ENCODE data around the gene ZNF830. TPM values are rescaled to one million over a fixed set of nuclear protein-coding genes. Genes with fewer than 3 reads are reported as not detected.

Gene ZNF830
- total and polyA plus RNA-seq, 10 donors: 13.2 to 23.7 (median 18.2) TPM

DNA sequence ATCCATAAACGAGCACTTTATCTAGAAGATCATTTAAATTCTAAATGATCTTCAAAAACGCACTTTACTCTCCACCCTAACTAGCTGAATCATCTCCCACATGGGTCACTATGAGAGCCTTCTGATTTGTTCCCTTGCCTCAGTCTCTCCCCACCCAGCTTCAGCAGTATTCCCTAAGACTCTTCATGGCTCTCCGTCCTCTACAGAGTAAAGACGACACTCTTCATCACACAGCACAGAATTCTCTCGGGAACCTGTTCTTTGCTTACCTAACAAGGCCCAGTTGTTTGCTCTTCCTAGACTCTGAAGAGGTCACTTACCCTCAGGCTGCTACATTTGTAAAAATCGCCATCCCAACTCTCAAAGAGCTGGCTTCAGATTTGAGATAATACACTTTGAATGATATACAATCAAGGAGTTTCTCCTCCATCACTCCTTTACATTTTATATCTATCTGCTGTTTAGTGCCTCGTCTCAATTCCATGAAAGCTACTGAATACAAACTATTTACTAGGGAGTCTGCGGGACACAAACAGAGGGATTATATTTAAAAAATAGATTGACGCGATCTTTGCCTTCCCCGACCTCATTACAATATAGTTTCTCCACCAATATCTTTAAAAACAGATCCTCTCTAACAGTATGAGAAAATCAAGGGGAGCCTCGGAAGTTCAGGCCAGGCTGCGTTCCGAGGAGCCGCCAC, 18.5 kb downstream of the ZNF830 start:
- Histone ChIP-seq H3K9me3 (no peaks in the 10 kb centered on the region), H3K4me1 (peaks cover 12 to 53% (median 41%) of the 10 kb centered on the region in 6 donors), H3K36me3 (peaks cover 0 to 18% (median 4%) of the 10 kb centered on the region in 6 donors), H3K4me3 (peak overlapping the region; percentile 72 to 92 (median 87)), H3K27me3 (replicated peaks in 1 of 7) (no peaks in the 10 kb centered on the region), H3K27ac (peak overlapping the region; percentile 90 to 100 (median 99))
- no peak for DNase-seq
- TF ChIP-seq POLR2AphosphoS5 (IDR thresholded peaks at IDR 0.05): no peak
- TF ChIP-seq, protein P1, sequence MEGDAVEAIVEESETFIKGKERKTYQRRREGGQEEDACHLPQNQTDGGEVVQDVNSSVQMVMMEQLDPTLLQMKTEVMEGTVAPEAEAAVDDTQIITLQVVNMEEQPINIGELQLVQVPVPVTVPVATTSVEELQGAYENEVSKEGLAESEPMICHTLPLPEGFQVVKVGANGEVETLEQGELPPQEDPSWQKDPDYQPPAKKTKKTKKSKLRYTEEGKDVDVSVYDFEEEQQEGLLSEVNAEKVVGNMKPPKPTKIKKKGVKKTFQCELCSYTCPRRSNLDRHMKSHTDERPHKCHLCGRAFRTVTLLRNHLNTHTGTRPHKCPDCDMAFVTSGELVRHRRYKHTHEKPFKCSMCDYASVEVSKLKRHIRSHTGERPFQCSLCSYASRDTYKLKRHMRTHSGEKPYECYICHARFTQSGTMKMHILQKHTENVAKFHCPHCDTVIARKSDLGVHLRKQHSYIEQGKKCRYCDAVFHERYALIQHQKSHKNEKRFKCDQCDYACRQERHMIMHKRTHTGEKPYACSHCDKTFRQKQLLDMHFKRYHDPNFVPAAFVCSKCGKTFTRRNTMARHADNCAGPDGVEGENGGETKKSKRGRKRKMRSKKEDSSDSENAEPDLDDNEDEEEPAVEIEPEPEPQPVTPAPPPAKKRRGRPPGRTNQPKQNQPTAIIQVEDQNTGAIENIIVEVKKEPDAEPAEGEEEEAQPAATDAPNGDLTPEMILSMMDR (IDR thresholded peaks at IDR 0.05 in 8 of 11, conservative IDR thresholded peaks at IDR 0.05 in 3 of 11): no peak
- TF ChIP-seq POLR2A (IDR thresholded peaks at IDR 0.05): peak in 1 of 3 donors; percentile 2
- intact Hi-C loops (cut with DNase I; ENCODE audit: low total_unique reads): no loop called here
- 23 to 27% (median 26%) methylated on average over 15 of the region's 15 CpGs for WGBS, 5 donors

DNA sequence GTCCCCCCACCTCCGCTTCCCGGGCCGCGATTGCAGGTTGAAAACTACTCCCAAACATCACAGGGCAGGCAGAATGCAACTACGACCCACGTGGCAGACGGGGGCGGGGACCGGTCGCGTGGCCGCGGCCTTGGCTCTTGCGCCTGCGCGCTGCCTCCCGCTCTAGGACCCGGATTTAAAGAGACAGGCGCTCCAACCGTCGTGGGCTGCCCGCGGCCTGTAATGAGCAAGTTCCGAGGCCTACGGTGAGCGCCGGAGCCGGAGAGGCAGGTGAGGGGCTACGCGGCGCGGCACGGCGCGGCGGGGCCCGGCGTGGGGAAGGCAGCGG, 19.0 kb downstream of the ZNF830 start, which contains the start of gene LIG3:
Gene LIG3, plus strand, starts transcription at position 160 of the 328 bp plus-strand sequence. CDS start 2,494 bp downstream, outside the sequence.
- Histone ChIP-seq H3K9me3 (no peaks in the 10 kb centered on the region), H3K4me1 (peaks cover 12 to 58% (median 43%) of the 10 kb centered on the region in 6 donors), H3K36me3 (peaks cover 0 to 23% (median 4%) of the 10 kb centered on the region in 6 donors), H3K27ac (peak within 1 kb of the TSS; percentile 90 to 100 (median 99)), H3K27me3 (replicated peaks in 1 of 7) (no peaks in the 10 kb centered on the region), H3K4me3 (peak within 1 kb of the TSS; percentile 72 to 92 (median 87))
- intact Hi-C loops (cut with DNase I; ENCODE audit: low total_unique reads): no loop called here
- TF ChIP-seq, protein P1 (IDR thresholded peaks at IDR 0.05 in 8 of 11, conservative IDR thresholded peaks at IDR 0.05 in 3 of 11): no peak
- TF ChIP-seq POLR2A (IDR thresholded peaks at IDR 0.05): peak in 1 of 3 donors; percentile 56
- peak; percentile 88 to 90 (median 90) for TF ChIP-seq POLR2AphosphoS5 (IDR thresholded peaks at IDR 0.05)
- DNase-seq: peak; percentile 97
- WGBS, 5 donors: 0 to 1% (median 0%) methylated on average over 13 to 39 of the region's 39 CpGs

DNA sequence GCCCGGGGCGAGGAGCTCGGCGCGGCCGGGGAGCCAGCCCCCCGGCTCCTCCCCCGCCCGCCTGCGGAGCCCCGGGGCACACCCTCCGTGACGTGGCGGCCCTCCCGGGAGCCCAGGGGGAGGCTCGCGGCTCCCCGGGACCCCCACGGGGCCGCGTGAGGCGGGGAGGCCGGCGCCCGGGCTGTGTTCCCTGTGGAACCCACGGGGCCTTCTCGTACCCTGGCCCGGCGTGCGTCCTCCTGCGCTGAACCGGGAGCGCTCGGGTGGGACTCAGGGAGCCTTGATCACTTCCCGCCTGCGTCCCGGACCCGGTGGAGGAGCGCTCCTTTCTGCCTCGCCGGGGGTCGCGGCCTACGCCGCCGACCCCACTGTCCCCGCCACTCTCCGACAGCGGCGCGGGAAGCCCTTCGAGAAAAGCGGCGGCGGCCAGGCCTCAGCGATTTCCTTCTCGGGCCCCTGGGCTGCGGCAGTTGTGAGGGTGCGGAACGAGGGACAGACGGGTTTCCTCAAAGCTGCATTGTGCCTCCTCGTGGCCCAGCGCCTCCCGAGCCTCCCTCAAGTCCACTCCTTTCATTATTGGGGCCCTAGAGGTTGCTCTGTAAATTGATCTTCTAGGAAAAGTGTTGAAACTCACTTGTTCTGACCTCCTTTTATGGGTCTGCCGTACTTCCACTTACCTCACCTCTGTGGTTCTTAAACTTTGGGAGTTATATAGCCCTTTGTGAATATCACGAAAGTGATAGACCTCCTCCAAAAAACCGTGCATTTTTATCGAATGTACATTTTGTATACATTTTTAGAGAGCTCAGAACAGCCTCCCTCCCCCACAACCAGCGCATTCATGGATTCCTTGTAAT, 19.6 kb downstream of the ZNF830 start:
- TF ChIP-seq, protein P1 (IDR thresholded peaks at IDR 0.05 in 8 of 11, conservative IDR thresholded peaks at IDR 0.05 in 3 of 11): peak in 9 of 11 experiments; percentile 29 to 55 (median 46)
- TF ChIP-seq POLR2AphosphoS5 (IDR thresholded peaks at IDR 0.05) (peak; percentile 68 to 86 (median 77)), POLR2A (IDR thresholded peaks at IDR 0.05) (peak in 1 of 3 donors; percentile 66)
- peaks cover 12 to 64% (median 44%) of the 10 kb centered on the region in 6 donors for H3K4me1 ChIP-seq
- peaks cover 0 to 28% (median 5%) of the 10 kb centered on the region in 6 donors for H3K36me3 ChIP-seq
- intact Hi-C loops (cut with DNase I; ENCODE audit: low total_unique reads): no loop called here
- DNase-seq: peak; percentile 95
- H3K27ac ChIP-seq: peak overlapping the region; percentile 90 to 100 (median 99)
- H3K27me3 ChIP-seq (replicated peaks in 1 of 7): no peaks in the 10 kb centered on the region
- peak overlapping the region; percentile 72 to 92 (median 87) for H3K4me3 ChIP-seq
- no peaks in the 10 kb centered on the region for H3K9me3 ChIP-seq
- WGBS, 5 donors: 0 to 1% (median 1%) methylated on average over 22 to 69 of the region's 69 CpGs

Measured in spleen (tissue), 11 donors.